HepG2 (cell line): ENCODE data around the gene ATP23. TPM values are rescaled to one million over a fixed set of nuclear protein-coding genes. Genes with fewer than 3 reads are reported as not detected.

ENCODE experiments used
- ATAC-seq: fragments of 200-7000 bp; cut with Tn5 transposase; 3 replicates; pipeline ENCODE4 v1.9.1; 2020; ENCODE audit warnings: mild to moderate bottlenecking, moderate library complexity
- BruUV-seq: library from RNA; stranded (reverse); fragments of 400-500 nt; replicated peaks from 2 replicates; lab custom pipeline; 2021; lab: Mats Ljungman, UMichigan
- CTCF ChIA-PET: fragments of 300-600 bp; formaldehyde crosslinking; extraction: SDS; loops from one replicate; lab custom pipeline; 2021; ENCODE audit warnings: low total read pairs, inconsistent platforms, low intra/inter-chr PET ratio; lab: Yijun Ruan, JAX
- POLR2A ChIA-PET: fragments of 350-600 bp; sonication (Branson Sonifier 250); formaldehyde crosslinking; loops from one replicate; lab custom pipeline; 2020; ENCODE audit warnings: antibody characterized with exemption, inconsistent platforms; lab: Yijun Ruan, JAX
- DNase-seq: peaks from one replicate; pipeline ENCODE4 v3.0.0-alpha.2; 2015; ENCODE audit warnings: low spot score
- FAIRE-seq: peaks from 3 replicates; lab custom pipeline; 2011; peaks lifted over from hg19 to GRCh38; lab: Jason Lieb, UNC
- H2AFZ ChIP-seq: one replicate; pipeline ENCODE4 v1.6.1; 2011; ENCODE audit warnings: low read length, inconsistent platforms
- H3K27ac ChIP-seq: fragments of 300-600 bp; 3 replicates; pipeline ENCODE4 v1.8.0; 2011; ENCODE audit warnings: mixed run types, mild to moderate bottlenecking, mixed read lengths, low read length, inconsistent platforms; ENCODE audit not compliant: insufficient read depth; ENCODE audit errors: extremely low read length
- H3K27me3 ChIP-seq, 2 experiments: fragments of 200-600 bp in 1 of 2; 2 replicates in 1 of 2; 3 replicates in 1 of 2; pipeline versions ENCODE4 v1.6.0 to v1.8.0; 2011; ENCODE audit warnings: low read length in 2 of 2, mild to moderate bottlenecking in 2 of 2, moderate library complexity in 2 of 2, inconsistent platforms in 1 of 2; ENCODE audit not compliant: insufficient read depth in 2 of 2, control insufficient read depth in 1 of 2
- H3K36me3 ChIP-seq, 2 experiments: fragments of 200-600 bp in 1 of 2; replicated peaks in 1 of 2; 2 replicates in 1 of 2; 3 replicates in 1 of 2; pipeline versions ENCODE4 v1.5.1 to v1.8.0; 2011; ENCODE audit warnings: low read length in 2 of 2, inconsistent platforms in 1 of 2; ENCODE audit not compliant: insufficient read depth in 2 of 2, control insufficient read depth in 1 of 2
- H3K4me1 ChIP-seq: 2 replicates; pipeline ENCODE4 v1.5.1; 2012; ENCODE audit warnings: low read length, inconsistent platforms; ENCODE audit not compliant: insufficient read depth
- H3K4me2 ChIP-seq: 2 replicates; pipeline ENCODE4 v1.6.0; 2011; ENCODE audit warnings: low read depth, low read length, inconsistent platforms
- H3K4me3 ChIP-seq, 3 experiments: fragments of 200-600 bp in 1 of 3; sonication (generic), shearing (Covaris generic) in 1 of 3; replicated peaks in 1 of 3; 2 replicates each; pipeline ENCODE4 v1.5.1; 2011 to 2016; ENCODE audit warnings: low read length in 3 of 3, inconsistent platforms in 2 of 3, low read depth in 2 of 3, mild to moderate bottlenecking in 2 of 3, control low read depth in 1 of 3, mixed read lengths in 1 of 3; ENCODE audit not compliant: insufficient read depth in 1 of 3
- H3K79me2 ChIP-seq: one replicate; pipeline ENCODE4 v1.6.1; 2011; ENCODE audit warnings: low read length, inconsistent platforms; ENCODE audit not compliant: insufficient read depth
- H3K9ac ChIP-seq: 2 replicates; pipeline ENCODE4 v1.6.0; 2011; ENCODE audit warnings: mild to moderate bottlenecking, low read depth, low read length, inconsistent platforms; ENCODE audit not compliant: insufficient read depth
- H3K9me3 ChIP-seq: 2 replicates; pipeline ENCODE4 v1.5.1; 2012; ENCODE audit warnings: mild to moderate bottlenecking, low read length
- H4K20me1 ChIP-seq: 2 replicates; pipeline ENCODE4 v1.6.0; 2011; ENCODE audit warnings: inconsistent platforms, mild to moderate bottlenecking, low read length, moderate library complexity; ENCODE audit not compliant: insufficient read depth
- ATRX ChIP-seq: sonication (generic); formaldehyde crosslinking; IDR thresholded peaks from 2 replicates; pipeline ENCODE4 v1.4.0; 2020; ENCODE audit warnings: missing genetic modification reagents, borderline replicate concordance
- ELF3 ChIP-seq: IDR thresholded peaks from 2 replicates; pipeline ENCODE4 v1.6.1; 2016; ENCODE audit warnings: missing genetic modification reagents, missing compliant biosample characterization
- ZBTB40 ChIP-seq, 2 experiments: fragments of 450-650 bp in 1 of 2; sonication (generic) in 1 of 2; formaldehyde crosslinking in 1 of 2; IDR thresholded peaks; 2 replicates each; pipeline versions ENCODE4 v1.6.1 to v1.8.0; 2016 to 2022; ENCODE audit warnings: antibody characterized with exemption in 1 of 2, mild to moderate bottlenecking in 1 of 2, missing genetic modification reagents in 1 of 2
- ZNF646 ChIP-seq: sonication (generic); formaldehyde crosslinking; IDR thresholded peaks from 2 replicates; pipeline ENCODE4 v1.9.0; 2021; ENCODE audit warnings: mild to moderate bottlenecking, missing genetic modification reagents
- ZNF670 ChIP-seq: sonication (generic); formaldehyde crosslinking; IDR thresholded peaks from 2 replicates; pipeline ENCODE4 v1.8.0; 2022; ENCODE audit warnings: mild to moderate bottlenecking, missing genetic modification reagents, borderline replicate concordance
- ZNF674 ChIP-seq: sonication (generic); formaldehyde crosslinking; IDR thresholded peaks from 2 replicates; pipeline ENCODE4 v1.5.0; 2020; ENCODE audit warnings: low read depth, mild to moderate bottlenecking, missing genetic modification reagents
- WGBS: methylation state at CpG from one replicate; pipeline ENCODE4 v1.1.6; 2017; ENCODE audit warnings: low lambda C conversion rate; 5-methylcytosine and 5-hydroxymethylcytosine counted together
- in situ Hi-C: cut with HindIII; loops from 2 replicates; pipeline ENCODE4 v1.10.0; 2017; ENCODE audit warnings: low pct_unique_long_range_greater_than_20kb; ENCODE audit not compliant: extremely low pct_ligation_motif_present
- intact Hi-C: fragments of 100-400 bp; cut with micrococcal nuclease; formaldehyde crosslinking; loops from one replicate; pipeline ENCODE4 v1.10.0; 2022; ENCODE audit not compliant: unreplicated experiment
- polyA plus RNA-seq, 8 experiments: library from polyadenylated mRNA; depleted of rRNA in 3 of 8; stranded (reverse) in 7 of 8; unstranded in 1 of 8; fragments of >200 nt; fragmentation: Illumina TruSeq in 4 of 8; extraction: Trizol in 4 of 8; gene quantifications; 2 replicates each; pipeline versions ENCODE4 v1.2.1 to v1.2.3, GENCODE V29; 2011 to 2016; ENCODE audit warnings: low read depth in 4 of 8, missing spikeins in 1 of 8, mixed read lengths in 1 of 8; ENCODE audit not compliant: insufficient read depth in 1 of 8
- total RNA-seq, 5 experiments: library from RNA; depleted of rRNA; stranded (reverse); fragments of >200 nt; fragmentation: Illumina TruSeq; extraction: Trizol; gene quantifications; 2 replicates each; pipeline ENCODE4 v1.2.3, GENCODE V29; 2016; ENCODE audit warnings: low read depth in 1 of 5

Gene ATP23
- total and polyA plus RNA-seq, 2 of the 13 experiments (the other 11 are each of a cell fraction or from before 2014, with no cell fraction given): 12.1 to 14.7 TPM

- Histone ChIP-seq H3K27me3 (no peaks in the 10 kb centered on the region), H2AFZ (peak overlapping the region; percentile 96), H3K79me2 (no peaks in the 10 kb centered on the region), H4K20me1 (no peaks in the 10 kb centered on the region), H3K4me2 (peak overlapping the region; percentile 96), H3K9me3 (no peaks in the 10 kb centered on the region), H3K9ac (peak overlapping the region; percentile 66), H3K36me3 (no peaks in the 10 kb centered on the region), H3K27ac (no peak overlapping the region), H3K4me1 (peaks cover 42% of the 10 kb centered on the region), H3K4me3 (peak overlapping the region; percentile 66 to 96 (median 81))
- no TSS peak for BruUV-seq
- in situ Hi-C loops: no loop called here
- no peak for FAIRE-seq
- ChIA-PET POLR2A (interaction anchor here (0.7 to 1.3 kb wide), 5 partner anchors 13 to 94 kb away, joined by 3 to 13 read pairs (median 4); partner anchors contain the start of gene CTDSP2), CTCF (no interaction called here)
- DNase-seq: no peak
- 21% methylated on average over 2 of the region's 2 CpGs for WGBS
- intact Hi-C loops: no loop called here
- ATAC-seq: no peak
- TF ChIP-seq ZNF646 (CRISPR knock-in tag) (no peak), ATRX (CRISPR knock-in tag) (no peak), ZNF674 (CRISPR knock-in tag) (no peak), ELF3 (CRISPR knock-in tag) (no peak), ZNF670 (no peak), ZBTB40 (IDR thresholded peaks at IDR 0.05) (no peak), ZBTB40 (CRISPR knock-in tag; IDR thresholded peaks at IDR 0.05) (no peak)
Measured at GRCh38 chr12:57940052-57940914, 1.1 kb upstream of the ATP23 start.
